Activated CD8-positive, alpha-beta T cell treated with anti-CD3 and anti-CD28 coated beads, Interleukin-2, amount 10 ng/mL, durations not matched to agents 7 days and 5 days (primary cell): ENCODE measurements around the gene C3orf49. TPM values are rescaled to one million over a fixed set of nuclear protein-coding genes. Genes with fewer than 3 reads are reported as not detected.

Experiments
- ATAC-seq: fragments of 150-1000 bp; cut with Tn5 transposase; one replicate; pipeline ENCODE4 v1.10.0; 2021; ENCODE audit warnings: moderate library complexity
- CTCF ChIA-PET: fragments of 350-600 bp; sonication (Branson Sonifier 250); formaldehyde crosslinking; loops from one replicate; lab custom pipeline; 2021; ENCODE audit warnings: antibody characterized with exemption; lab: Charles Lee
- POLR2A ChIA-PET: fragments of 350-600 bp; sonication (Branson Sonifier 250); formaldehyde crosslinking; loops from one replicate; lab custom pipeline; 2021; ENCODE audit warnings: antibody characterized with exemption; lab: Charles Lee
- DNase-seq: peaks from one replicate; pipeline ENCODE4 v3.0.0-alpha.2; 2020
- H3K27ac Mint-ChIP-seq: one replicate; pipeline ENCODE4 v1.8.0; 2021; ENCODE audit warnings: mild to moderate bottlenecking, mixed read lengths
- H3K27me3 Mint-ChIP-seq: one replicate; pipeline ENCODE4 v1.8.0; 2021; ENCODE audit warnings: low read depth, mixed read lengths
- H3K36me3 Mint-ChIP-seq: one replicate; pipeline ENCODE4 v1.8.0; 2021; ENCODE audit warnings: low read depth, mixed read lengths
- H3K4me1 Mint-ChIP-seq: one replicate; pipeline ENCODE4 v1.8.0; 2021; ENCODE audit warnings: low read depth, mixed read lengths
- H3K4me3 Mint-ChIP-seq: one replicate; pipeline ENCODE4 v1.8.0; 2021; ENCODE audit warnings: mild to moderate bottlenecking, mixed read lengths
- H3K9me3 Mint-ChIP-seq: one replicate; pipeline ENCODE4 v1.8.0; 2022; ENCODE audit warnings: mixed read lengths; ENCODE audit not compliant: insufficient read depth
- total RNA-seq, 2 experiments: library from RNA; stranded (reverse); gene quantifications; one replicate each; pipeline ENCODE4 v1.2.3, GENCODE V29; 2021

The C3orf49 gene
- total RNA-seq, 2 experiments from 2014 or later: not detected

- ATAC-seq (no peak), DNase-seq (no peak)
- H3K36me3 Mint-ChIP-seq: no peaks in the 10 kb centered on the region
- no peaks in the 10 kb centered on the region for H3K4me1 Mint-ChIP-seq
- POLR2A ChIA-PET: no interaction called here
- CTCF ChIA-PET: interaction anchor here (1.2 to 4.3 kb wide), 4 partner anchors 14 to 466 kb away, joined by 3 to 74 read pairs (median 6); no protein-coding TSS in a partner anchor
- no peak overlapping the region for H3K4me3 Mint-ChIP-seq
- no peak overlapping the region for H3K27ac Mint-ChIP-seq
- no peaks in the 10 kb centered on the region for H3K9me3 Mint-ChIP-seq
- H3K27me3 Mint-ChIP-seq: no peaks in the 10 kb centered on the region
Measured at GRCh38 chr3:63817225-63817624, 1.9 kb upstream of the C3orf49 start.

GRCh38 chr3:63818282-63819150, 583 bp upstream of the C3orf49 start:
- no peaks in the 10 kb centered on the region for H3K36me3 Mint-ChIP-seq
- no peaks in the 10 kb centered on the region for H3K27me3 Mint-ChIP-seq
- ChIA-PET POLR2A (no interaction called here), CTCF (interaction anchor here (0.7 to 4.3 kb wide), 16 partner anchors 11 to 1196 kb away, joined by 3 to 74 read pairs (median 4); no protein-coding TSS in a partner anchor)
- DNase-seq (peak; percentile 74), ATAC-seq (peak; percentile 63)
- no peaks in the 10 kb centered on the region for H3K4me1 Mint-ChIP-seq
- no peak overlapping the region for H3K27ac Mint-ChIP-seq
- no peak overlapping the region for H3K4me3 Mint-ChIP-seq
- no peaks in the 10 kb centered on the region for H3K9me3 Mint-ChIP-seq

- ATAC-seq: no peak
- CTCF ChIA-PET: interaction anchor here (2.3 kb wide), 1 partner anchor 475 kb away, joined by 6 read pairs; no protein-coding TSS in a partner anchor
Measured at GRCh38 chr3:63824309-63824708, 5.2 kb downstream of the C3orf49 start.

GRCh38 chr3:63830526-63830925, 11.4 kb downstream of the C3orf49 start:
- no peaks in the 10 kb centered on the region for H3K27me3 Mint-ChIP-seq
- ATAC-seq: no peak
- no peak overlapping the region for H3K27ac Mint-ChIP-seq
- H3K36me3 Mint-ChIP-seq: peaks cover 29% of the 10 kb centered on the region
- CTCF ChIA-PET: interaction anchor here (2.0 kb wide), 1 partner anchor 11 kb away, joined by 7 read pairs; the partner anchor contains the start of gene C3orf49
- H3K4me3 Mint-ChIP-seq: no peak overlapping the region
- no peak for DNase-seq
- no peaks in the 10 kb centered on the region for H3K9me3 Mint-ChIP-seq
- no peaks in the 10 kb centered on the region for H3K4me1 Mint-ChIP-seq
- POLR2A ChIA-PET: no interaction called here

More at GRCh38 chr3:63824309-63824708, 5.2 kb downstream of the C3orf49 start:
- no peak for DNase-seq
- no peak overlapping the region for H3K27ac Mint-ChIP-seq
- no peak overlapping the region for H3K4me3 Mint-ChIP-seq
- H3K9me3 Mint-ChIP-seq: no peaks in the 10 kb centered on the region
- H3K36me3 Mint-ChIP-seq: peaks cover 2% of the 10 kb centered on the region
- H3K4me1 Mint-ChIP-seq: no peaks in the 10 kb centered on the region
- POLR2A ChIA-PET: no interaction called here
- no peaks in the 10 kb centered on the region for H3K27me3 Mint-ChIP-seq

GRCh38 chr3:63832395-63832794, 13.3 kb downstream of the C3orf49 start:
- CTCF ChIA-PET: interaction anchor here (0.9 to 1.1 kb wide), 2 partner anchors 13 to 45 kb away, joined by 3 read pairs; partner anchors contain the start of gene C3orf49
- no peaks in the 10 kb centered on the region for H3K9me3 Mint-ChIP-seq
- H3K36me3 Mint-ChIP-seq: peaks cover 32% of the 10 kb centered on the region
- no peaks in the 10 kb centered on the region for H3K27me3 Mint-ChIP-seq
- no peaks in the 10 kb centered on the region for H3K4me1 Mint-ChIP-seq
- DNase-seq (no peak), ATAC-seq (no peak)
- POLR2A ChIA-PET: no interaction called here
- H3K4me3 Mint-ChIP-seq: no peak overlapping the region
- H3K27ac Mint-ChIP-seq: no peak overlapping the region

GRCh38 chr3:63841704-63842103, 22.6 kb downstream of the C3orf49 start:
- no peak overlapping the region for H3K27ac Mint-ChIP-seq
- no peaks in the 10 kb centered on the region for H3K4me1 Mint-ChIP-seq

GRCh38 chr3:63842127-63842526, 23.0 kb downstream of the C3orf49 start:
- H3K36me3 Mint-ChIP-seq: peaks cover 16% of the 10 kb centered on the region
- H3K27me3 Mint-ChIP-seq: no peaks in the 10 kb centered on the region
- no peak overlapping the region for H3K4me3 Mint-ChIP-seq
- no peak for ATAC-seq
- CTCF ChIA-PET: interaction anchor here (1.5 kb wide), 1 partner anchor 24 kb away, joined by 3 read pairs; no protein-coding TSS in a partner anchor
- H3K9me3 Mint-ChIP-seq: peaks cover 7% of the 10 kb centered on the region
- no peak for DNase-seq
- H3K27ac Mint-ChIP-seq: no peak overlapping the region
- H3K4me1 Mint-ChIP-seq: no peaks in the 10 kb centered on the region
- POLR2A ChIA-PET: no interaction called here

More at GRCh38 chr3:63841704-63842103, 22.6 kb downstream of the C3orf49 start:
- ATAC-seq: no peak
- POLR2A ChIA-PET: no interaction called here
- CTCF ChIA-PET: interaction anchor here (1.5 kb wide), 1 partner anchor 24 kb away, joined by 3 read pairs; no protein-coding TSS in a partner anchor
- H3K36me3 Mint-ChIP-seq: peaks cover 16% of the 10 kb centered on the region
- no peak overlapping the region for H3K4me3 Mint-ChIP-seq
- H3K27me3 Mint-ChIP-seq: no peaks in the 10 kb centered on the region
- no peak for DNase-seq
- H3K9me3 Mint-ChIP-seq: peaks cover 7% of the 10 kb centered on the region

- Mint-ChIP-seq H3K27ac (no peak overlapping the region), H3K9me3 (peaks cover 7% of the 10 kb centered on the region), H3K4me1 (no peaks in the 10 kb centered on the region), H3K27me3 (no peaks in the 10 kb centered on the region), H3K4me3 (no peak overlapping the region), H3K36me3 (peaks cover 16% of the 10 kb centered on the region)
- CTCF ChIA-PET: no interaction called here
- no peak for ATAC-seq
- POLR2A ChIA-PET: no interaction called here
- no peak for DNase-seq
Measured at GRCh38 chr3:63845215-63845614, 26.1 kb downstream of the C3orf49 start.

GRCh38 chr3:63847718-63848450, 28.8 kb downstream of the C3orf49 start:
- ATAC-seq (no peak), DNase-seq (no peak)
- POLR2A ChIA-PET: no interaction called here
- Mint-ChIP-seq H3K27me3 (no peaks in the 10 kb centered on the region), H3K9me3 (no peaks in the 10 kb centered on the region), H3K27ac (no peak overlapping the region), H3K36me3 (peaks cover 20% of the 10 kb centered on the region), H3K4me3 (no peak overlapping the region), H3K4me1 (no peaks in the 10 kb centered on the region)
- CTCF ChIA-PET: no interaction called here

- Mint-ChIP-seq H3K9me3 (no peaks in the 10 kb centered on the region), H3K36me3 (peaks cover 16% of the 10 kb centered on the region), H3K27ac (no peak overlapping the region), H3K4me3 (no peak overlapping the region), H3K27me3 (no peaks in the 10 kb centered on the region), H3K4me1 (no peaks in the 10 kb centered on the region)
- DNase-seq (no peak), ATAC-seq (no peak)
- ChIA-PET CTCF (no interaction called here), POLR2A (no interaction called here)
Measured at GRCh38 chr3:63849175-63849574, 30.1 kb downstream of the C3orf49 start.

GRCh38 chr3:63851287-63851686, 32.2 kb downstream of the C3orf49 start:
- Mint-ChIP-seq H3K36me3 (peaks cover 14% of the 10 kb centered on the region), H3K4me3 (no peak overlapping the region), H3K4me1 (peaks cover 3% of the 10 kb centered on the region), H3K27ac (no peak overlapping the region), H3K27me3 (no peaks in the 10 kb centered on the region), H3K9me3 (no peaks in the 10 kb centered on the region)
- ChIA-PET POLR2A (no interaction called here), CTCF (no interaction called here)
- DNase-seq: no peak
- no peak for ATAC-seq
